ENCODE measurements around the gene FOXRED1. TPM values are rescaled to one million over a fixed set of nuclear protein-coding genes. Genes with fewer than 3 reads are reported as not detected.
A peak's percentile ranks its signal among the peaks of the same experiment; 100 is the strongest.

The FOXRED1 gene
- 10 to 100 TPM; 50.7 to 55.8 TPM for total RNA-seq
- polyA plus RNA-seq (2013, experiment 1 of 2), result 42.8 TPM
- polyA plus RNA-seq (2013, experiment 2 of 2), result 32.7 TPM
- long read RNA-seq, experiment 1, partial matches to known transcripts, result 10 of 19 reads
- long read RNA-seq, experiment 1, other reads (novel, unspliced or antisense), result 6 of 19 reads
- long read RNA-seq, experiment 2, transcript FOXRED1-201 (11 exons, 1,970 nt), result major isoform, 72 of 96 reads
- long read RNA-seq, experiment 2, partial matches to known transcripts, result 5 of 96 reads
- long read RNA-seq, experiment 2, other reads (novel, unspliced or antisense), result 15 of 96 reads
- long read RNA-seq, experiment 3, transcript FOXRED1-201 (11 exons, 1,970 nt), result major isoform, 166 of 209 reads
- long read RNA-seq, experiment 3, partial matches to known transcripts, result 5 of 209 reads
- long read RNA-seq, experiment 3, other reads (novel, unspliced or antisense), result 36 of 209 reads
- long read RNA-seq, experiment 4, transcript FOXRED1-201 (11 exons, 1,970 nt), result major isoform, 51 of 95 reads
- long read RNA-seq, experiment 4, partial matches to known transcripts, result 18 of 95 reads
- long read RNA-seq, experiment 4, other reads (novel, unspliced or antisense), result 24 of 95 reads

DNA sequence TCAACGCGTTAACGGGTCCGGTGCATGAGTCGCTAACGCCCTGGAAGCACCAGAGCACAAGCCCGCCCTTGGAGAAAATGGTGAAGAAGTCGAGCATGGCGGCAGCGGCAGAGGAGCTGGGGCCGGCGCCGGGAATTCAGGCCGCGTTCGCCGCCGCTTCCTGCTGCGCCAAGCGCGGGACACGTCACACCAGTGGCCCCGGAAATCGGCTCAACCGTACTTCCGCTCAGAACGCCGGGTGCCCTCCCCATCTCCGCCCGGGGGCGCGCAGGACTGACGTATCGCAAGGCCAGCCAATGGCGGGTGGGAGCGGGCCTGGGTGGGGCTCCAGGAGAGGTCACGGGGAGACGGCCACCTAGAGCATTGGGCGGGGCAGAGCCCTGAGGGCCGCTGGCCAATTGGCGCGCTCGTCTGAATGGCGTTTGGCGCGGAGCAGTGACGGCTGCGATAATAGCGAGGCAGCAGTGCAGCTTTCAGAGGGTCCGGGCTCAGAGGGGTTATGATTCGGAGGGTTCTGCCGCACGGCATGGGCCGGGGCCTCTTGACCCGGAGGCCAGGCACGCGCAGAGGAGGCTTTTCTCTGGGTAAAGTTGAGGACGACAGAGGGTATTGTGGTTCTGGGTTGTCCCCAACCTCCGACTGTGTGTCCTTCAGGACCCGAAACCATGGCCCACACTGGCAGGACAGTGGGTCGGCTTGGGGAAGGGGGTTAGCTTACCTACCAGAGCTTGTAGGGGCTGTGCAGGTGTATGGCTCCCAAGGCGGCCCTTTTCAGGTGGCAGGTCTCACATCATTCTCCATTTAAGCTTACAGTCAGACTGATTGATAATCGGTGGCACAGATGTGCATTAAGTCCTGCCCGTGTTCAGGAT, at the start of gene FOXRED1, which contains the start of gene SRPRA:
TSS of gene FOXRED1 (plus strand) at position 447 of the 872 bp plus-strand sequence. CDS start at position 500, 53 bp downstream.
TSS of gene SRPRA (minus strand) at position 188 of the 872 bp plus-strand sequence. CDS start at position 97, 91 bp downstream.
- no peaks in the 10 kb centered on the region for H3K27me3 ChIP-seq (ENCODE audit: control insufficient read depth, insufficient read depth, low read length, poor library complexity, severe bottlenecking)
- H3K4me3 ChIP-seq (ENCODE audit: low read length), result peak within 1 kb of the TSS; percentile 98
- 0% methylated on average over 28 to 64 of the region's 64 CpGs for WGBS, 2 experiments (ENCODE audit: insufficient coverage in 1 of 2, insufficient read length in 1 of 2)
- H3K4me1 ChIP-seq (ENCODE audit: control insufficient read depth, insufficient read depth, low read length), result no peaks in the 10 kb centered on the region
- peak within 1 kb of the TSS; percentile 95 for H3K4me3 Mint-ChIP-seq
- H3K27me3 Mint-ChIP-seq (ENCODE audit: insufficient read depth), result peaks cover 3% of the 10 kb centered on the region
- H3K36me3 ChIP-seq (ENCODE audit: control insufficient read depth, insufficient read depth, low read length), result peaks cover 51% of the 10 kb centered on the region
- peak; percentile 100 for DNase-seq
- H3K9me3 ChIP-seq (ENCODE audit: control insufficient read depth, low read length), result no peaks in the 10 kb centered on the region
- H3K27ac Mint-ChIP-seq, result peak within 1 kb of the TSS; percentile 99
- no peaks in the 10 kb centered on the region for H3K9me3 Mint-ChIP-seq
- peak within 1 kb of the TSS; percentile 93 for H3K9ac ChIP-seq (ENCODE audit: extremely low read depth, low read length, poor library complexity, severe bottlenecking)
- H3K36me3 Mint-ChIP-seq (ENCODE audit: low read depth), result peaks cover 58% of the 10 kb centered on the region
- peak within 1 kb of the TSS; percentile 80 for H3K27ac ChIP-seq (ENCODE audit: low read depth, low read length)
- peaks cover 12% of the 10 kb centered on the region for H3K4me1 Mint-ChIP-seq
- TF ChIP-seq, protein P1, sequence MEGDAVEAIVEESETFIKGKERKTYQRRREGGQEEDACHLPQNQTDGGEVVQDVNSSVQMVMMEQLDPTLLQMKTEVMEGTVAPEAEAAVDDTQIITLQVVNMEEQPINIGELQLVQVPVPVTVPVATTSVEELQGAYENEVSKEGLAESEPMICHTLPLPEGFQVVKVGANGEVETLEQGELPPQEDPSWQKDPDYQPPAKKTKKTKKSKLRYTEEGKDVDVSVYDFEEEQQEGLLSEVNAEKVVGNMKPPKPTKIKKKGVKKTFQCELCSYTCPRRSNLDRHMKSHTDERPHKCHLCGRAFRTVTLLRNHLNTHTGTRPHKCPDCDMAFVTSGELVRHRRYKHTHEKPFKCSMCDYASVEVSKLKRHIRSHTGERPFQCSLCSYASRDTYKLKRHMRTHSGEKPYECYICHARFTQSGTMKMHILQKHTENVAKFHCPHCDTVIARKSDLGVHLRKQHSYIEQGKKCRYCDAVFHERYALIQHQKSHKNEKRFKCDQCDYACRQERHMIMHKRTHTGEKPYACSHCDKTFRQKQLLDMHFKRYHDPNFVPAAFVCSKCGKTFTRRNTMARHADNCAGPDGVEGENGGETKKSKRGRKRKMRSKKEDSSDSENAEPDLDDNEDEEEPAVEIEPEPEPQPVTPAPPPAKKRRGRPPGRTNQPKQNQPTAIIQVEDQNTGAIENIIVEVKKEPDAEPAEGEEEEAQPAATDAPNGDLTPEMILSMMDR (conservative IDR thresholded peaks at IDR 0.05), result no peak

DNA sequence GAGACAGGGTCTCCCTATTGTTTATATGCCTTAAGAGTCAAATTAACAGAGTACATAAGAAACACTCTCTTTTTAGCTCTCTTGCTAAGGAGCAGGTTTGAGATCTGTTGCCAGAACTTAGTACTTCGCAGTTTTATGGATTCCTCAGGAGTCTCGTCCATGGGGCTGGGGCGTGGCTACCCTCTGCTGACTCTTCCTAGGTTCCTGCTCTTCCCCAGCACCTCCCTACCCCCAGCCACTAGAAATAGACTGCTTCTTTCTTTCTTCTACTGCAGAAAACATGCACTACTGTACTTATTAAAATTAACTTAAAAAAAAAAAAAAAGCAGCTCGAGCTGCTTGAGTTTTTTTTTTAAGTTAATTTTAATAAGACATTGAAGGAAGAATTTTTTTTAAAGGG, 49.4 kb upstream of the FOXRED1 start:
- no peak overlapping the region for H3K4me3 Mint-ChIP-seq
- no peak overlapping the region for H3K27ac Mint-ChIP-seq
- no peaks in the 10 kb centered on the region for H3K27me3 Mint-ChIP-seq (ENCODE audit: insufficient read depth)
- Histone ChIP-seq H3K4me1 (ENCODE audit: control insufficient read depth, insufficient read depth, low read length) (no peaks in the 10 kb centered on the region), H3K9me3 (ENCODE audit: control insufficient read depth, low read length) (no peaks in the 10 kb centered on the region), H3K4me3 (ENCODE audit: low read length) (no peak overlapping the region), H3K27ac (ENCODE audit: low read depth, low read length) (no peak overlapping the region), H3K9ac (ENCODE audit: extremely low read depth, low read length, poor library complexity, severe bottlenecking) (no peak overlapping the region), H3K36me3 (ENCODE audit: control insufficient read depth, insufficient read depth, low read length) (peaks cover 3% of the 10 kb centered on the region), H3K27me3 (ENCODE audit: control insufficient read depth, insufficient read depth, low read length, poor library complexity, severe bottlenecking) (no peaks in the 10 kb centered on the region)
- TF ChIP-seq, protein P1 (conservative IDR thresholded peaks at IDR 0.05), result no peak
- H3K4me1 Mint-ChIP-seq, result peaks cover 8% of the 10 kb centered on the region
- H3K36me3 Mint-ChIP-seq (ENCODE audit: low read depth), result peaks cover 11% of the 10 kb centered on the region
- peaks cover 4% of the 10 kb centered on the region for H3K9me3 Mint-ChIP-seq
- no peak for DNase-seq
- WGBS, 2 experiments (ENCODE audit: insufficient coverage in 1 of 2, insufficient read length in 1 of 2), result 67 to 74% methylated on average over 3 to 4 of the region's 4 CpGs

DNA sequence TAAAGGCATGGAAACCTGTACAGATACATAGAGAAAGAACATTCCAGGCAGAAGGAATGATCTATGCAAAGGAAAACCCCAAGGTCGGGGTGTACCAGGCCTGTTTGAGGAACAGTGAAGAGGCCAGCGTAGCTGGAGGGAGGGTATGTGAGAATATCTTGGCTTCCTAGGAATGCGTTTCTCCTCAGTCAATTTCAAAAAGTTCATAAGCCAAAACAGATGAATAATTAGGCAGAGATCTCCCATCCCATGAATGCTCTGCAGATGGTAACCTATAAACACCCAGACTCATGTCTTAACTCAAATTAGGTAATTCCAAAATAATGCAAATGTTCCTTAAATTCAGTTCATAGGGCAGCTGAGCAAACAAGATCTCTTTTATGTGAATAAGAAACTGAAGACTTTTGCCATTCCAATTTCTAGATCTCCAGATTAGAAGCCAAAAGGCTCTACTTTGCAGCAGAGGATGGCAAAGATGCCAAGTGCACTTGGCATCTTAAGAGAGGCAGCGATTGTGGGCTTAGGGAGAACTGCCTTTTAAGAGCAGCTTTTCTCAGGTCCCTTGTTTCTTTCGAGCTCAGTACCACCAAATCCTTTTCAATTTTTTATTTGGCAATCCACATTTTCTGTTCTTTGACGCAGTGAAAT, 44.2 kb upstream of the FOXRED1 start:
- WGBS, 2 experiments (ENCODE audit: insufficient coverage in 1 of 2, insufficient read length in 1 of 2), result 94 to 98% methylated on average over 6 of the region's 6 CpGs
- H3K4me1 Mint-ChIP-seq, result no peaks in the 10 kb centered on the region
- no peak overlapping the region for H3K4me3 Mint-ChIP-seq

More for the DNA sequence above, 44.2 kb upstream of the FOXRED1 start:
- H3K4me3 ChIP-seq (ENCODE audit: low read length), result peak overlapping the region; percentile 3
- Mint-ChIP-seq H3K27me3 (ENCODE audit: insufficient read depth) (no peaks in the 10 kb centered on the region), H3K27ac (no peak overlapping the region), H3K36me3 (ENCODE audit: low read depth) (peaks cover 28% of the 10 kb centered on the region), H3K9me3 (peaks cover 21% of the 10 kb centered on the region)
- H3K9me3 ChIP-seq (ENCODE audit: control insufficient read depth, low read length), result peaks cover 11% of the 10 kb centered on the region
- peaks cover 9% of the 10 kb centered on the region for H3K36me3 ChIP-seq (ENCODE audit: control insufficient read depth, insufficient read depth, low read length)
- TF ChIP-seq, protein P1 (conservative IDR thresholded peaks at IDR 0.05), result no peak
- H3K27ac ChIP-seq (ENCODE audit: low read depth, low read length), result no peak overlapping the region
- H3K9ac ChIP-seq (ENCODE audit: extremely low read depth, low read length, poor library complexity, severe bottlenecking), result no peak overlapping the region
- no peaks in the 10 kb centered on the region for H3K27me3 ChIP-seq (ENCODE audit: control insufficient read depth, insufficient read depth, low read length, poor library complexity, severe bottlenecking)
- DNase-seq, result no peak
- no peaks in the 10 kb centered on the region for H3K4me1 ChIP-seq (ENCODE audit: control insufficient read depth, insufficient read depth, low read length)

Measured in endodermal cell (in vitro differentiated cells).